Brain microvascular endothelial cell (primary cell): Measurements from ENCODE around the gene SAA1.

ENCODE experiments used
- DNase-seq: peaks from one replicate; pipeline ENCODE4 v3.0.0-alpha.2; 2020
- H3K27ac ChIP-seq: fragments of 250-450 bp; sonication (Bioruptor Pico); 2 replicates; pipeline ENCODE4 v1.5.1; 2020; ENCODE audit warnings: mild to moderate bottlenecking, moderate library complexity
- H3K27me3 ChIP-seq: fragments of 250-450 bp; sonication (Bioruptor Pico); replicated peaks from 2 replicates; pipeline ENCODE4 v1.5.1; 2020; ENCODE audit warnings: mild to moderate bottlenecking
- H3K36me3 ChIP-seq: fragments of 250-450 bp; sonication (Bioruptor Pico); replicated peaks from 2 replicates; pipeline ENCODE4 v1.5.1; 2020; ENCODE audit warnings: mild to moderate bottlenecking
- H3K4me3 ChIP-seq: 2 replicates; pipeline ENCODE4 v1.5.1; 2011; ENCODE audit warnings: low read depth, mild to moderate bottlenecking, control low read depth, low read length, moderate library complexity
- CTCF ChIP-seq: IDR thresholded peaks from 2 replicates; pipeline ENCODE4 v1.5.1; 2011; ENCODE audit warnings: low read depth, mild to moderate bottlenecking, moderate library complexity, low read length, control low read depth, inconsistent platforms; ENCODE audit errors: missing control alignments
- in situ Hi-C: cut with HindIII; loops from 2 replicates; pipeline ENCODE4 v1.10.0; 2017; ENCODE audit warnings: low sequenced_read_pairs, low pct_ligation_motif_present

Gene SAA1

GRCh38 chr11:18265949-18266348 is at the start of gene SAA1:
TSS of gene SAA1 (plus strand) at chr11:18266264. CDS start at chr11:18266888, 624 bp downstream.
- Histone ChIP-seq H3K4me3 (no peak within 1 kb of the TSS), H3K36me3 (no peaks in the 10 kb centered on the region), H3K27me3 (no peaks in the 10 kb centered on the region), H3K27ac (no peak within 1 kb of the TSS)
- no peak for TF ChIP-seq CTCF
- no peak for DNase-seq
- in situ Hi-C loops = no loop called here

DNA sequence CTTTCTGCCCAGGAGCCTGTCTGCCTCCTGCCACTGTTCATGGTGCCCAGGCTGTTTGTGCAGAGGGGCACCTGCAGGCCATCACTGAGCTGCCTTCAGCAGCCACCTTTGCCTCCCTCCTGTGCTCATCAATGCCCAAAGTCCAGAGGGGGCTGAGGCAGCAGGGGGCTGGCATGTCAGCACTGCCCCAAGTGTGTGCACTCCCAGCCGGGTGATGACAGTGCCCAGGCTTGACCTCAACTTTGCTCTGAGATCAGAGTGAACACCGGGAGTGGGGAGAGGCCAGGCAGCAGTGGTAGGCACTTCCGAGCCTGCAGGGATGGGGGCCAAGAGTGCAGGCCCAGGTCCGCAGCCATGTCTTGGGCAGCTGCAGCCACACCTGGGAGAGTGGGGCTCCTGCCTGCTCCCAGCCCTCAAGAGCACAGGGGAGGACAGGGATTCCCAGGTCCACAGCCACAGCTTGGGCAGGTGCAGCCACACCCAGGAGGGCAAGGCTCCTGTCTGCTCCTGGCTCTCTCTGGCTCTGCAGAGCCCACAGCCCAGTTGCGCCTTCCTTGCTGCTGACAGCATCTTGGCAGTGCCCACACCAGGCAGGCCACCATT is 44.7 kb upstream of the SAA1 start:
- Histone ChIP-seq H3K4me3 (no peak overlapping the region), H3K36me3 (no peaks in the 10 kb centered on the region), H3K27me3 (no peaks in the 10 kb centered on the region), H3K27ac (no peak overlapping the region)
- in situ Hi-C loops = no loop called here
- no peak for TF ChIP-seq CTCF
- no peak for DNase-seq

- Histone ChIP-seq H3K4me3 (no peak overlapping the region), H3K27me3 (no peaks in the 10 kb centered on the region), H3K27ac (no peak overlapping the region), H3K36me3 (no peaks in the 10 kb centered on the region)
- no peak for DNase-seq
- in situ Hi-C loops = no loop called here
- no peak for TF ChIP-seq CTCF
These were observed 43.1 kb upstream of the SAA1 start for GRCh38 chr11:18222814-18223421.

- Histone ChIP-seq H3K4me3 (no peak overlapping the region), H3K27me3 (no peaks in the 10 kb centered on the region), H3K27ac (no peak overlapping the region), H3K36me3 (no peaks in the 10 kb centered on the region)
- no peak for DNase-seq
- in situ Hi-C loops = no loop called here
- no peak for TF ChIP-seq CTCF
These were observed 42.3 kb upstream of the SAA1 start for GRCh38 chr11:18223591-18224387.

- no peak overlapping the region for H3K4me3 ChIP-seq
- no peak for DNase-seq
- in situ Hi-C loops = no loop called here
These were observed 40.2 kb upstream of the SAA1 start for GRCh38 chr11:18225913-18226312.

More at GRCh38 chr11:18225913-18226312, 40.2 kb upstream of the SAA1 start:
- no peak overlapping the region for H3K27ac ChIP-seq
- no peaks in the 10 kb centered on the region for H3K36me3 ChIP-seq
- no peaks in the 10 kb centered on the region for H3K27me3 ChIP-seq
- TF ChIP-seq CTCF = no peak
